Neural cell (in vitro differentiated cells): ENCODE measurements around the gene KCTD15. TPM values are rescaled to one million over a fixed set of nuclear protein-coding genes. Genes with fewer than 3 reads are reported as not detected.

ENCODE experiments used
- H2AFZ ChIP-seq: fragments of 200-600, 300-800 bp; sonication (generic), shearing (Covaris generic); 2 replicates; pipeline ENCODE4 v1.6.0; 2014; ENCODE audit warnings: low read depth, mild to moderate bottlenecking, antibody characterized with exemption, low read length, moderate library complexity
- H3F3A ChIP-seq: fragments of 200-600 bp; shearing (Covaris generic); 2 replicates; pipeline ENCODE4 v1.6.1; 2016; ENCODE audit warnings: mild to moderate bottlenecking, moderate library complexity, mixed read lengths, antibody characterized with exemption, low read length; ENCODE audit not compliant: insufficient read depth, poor library complexity, severe bottlenecking
- H3K27ac ChIP-seq: fragments of 200-600, 300-800 bp; sonication (generic), shearing (Covaris generic); 2 replicates; pipeline ENCODE4 v1.5.1; 2014; ENCODE audit warnings: mild to moderate bottlenecking, low read length, moderate library complexity
- H3K27me3 ChIP-seq: fragments of 300-800, 200-600 bp; sonication (generic), shearing (Covaris generic); 2 replicates; pipeline ENCODE4 v1.6.0; 2014; ENCODE audit warnings: mild to moderate bottlenecking, low read depth, low read length, moderate library complexity; ENCODE audit not compliant: insufficient read depth
- H3K36me3 ChIP-seq: fragments of 300-800, 200-600 bp; sonication (generic), shearing (Covaris generic); 2 replicates; pipeline ENCODE4 v1.5.1; 2014; ENCODE audit warnings: mild to moderate bottlenecking, antibody characterized with exemption, low read length, moderate library complexity; ENCODE audit not compliant: insufficient read depth
- H3K4me2 ChIP-seq: fragments of 300-800, 200-600 bp; sonication (generic), shearing (Covaris generic); 2 replicates; pipeline ENCODE4 v1.6.0; 2014; ENCODE audit warnings: mild to moderate bottlenecking, low read length
- H3K4me3 ChIP-seq: fragments of 300-800, 200-600 bp; sonication (generic), shearing (Covaris generic); 2 replicates; pipeline ENCODE4 v1.5.1; 2014; ENCODE audit warnings: mild to moderate bottlenecking, low read length, moderate library complexity
- H3K79me2 ChIP-seq: fragments of 200-600 bp; shearing (Covaris generic); replicated peaks from 2 replicates; pipeline ENCODE4 v1.6.0; 2014; ENCODE audit warnings: mild to moderate bottlenecking, low read length, moderate library complexity; ENCODE audit not compliant: insufficient read depth
- H3K9ac ChIP-seq: fragments of 300-800, 200-600 bp; sonication (generic), shearing (Covaris generic); 2 replicates; pipeline ENCODE4 v1.6.1; 2016; ENCODE audit warnings: mild to moderate bottlenecking, low read length, mixed read lengths
- H3K9me2 ChIP-seq: fragments of 200-600 bp; shearing (Covaris generic); 2 replicates; pipeline ENCODE4 v1.6.1; 2016; ENCODE audit warnings: mild to moderate bottlenecking, low read length, mixed read lengths; ENCODE audit not compliant: insufficient read depth
- H3K9me3 ChIP-seq: fragments of 200-600, 300-800 bp; sonication (generic), shearing (Covaris generic); 2 replicates; pipeline ENCODE4 v1.6.1; 2016; ENCODE audit warnings: mild to moderate bottlenecking, mixed run types, low read length, moderate library complexity, mixed read lengths
- H4K20me1 ChIP-seq: fragments of 200-600 bp; shearing (Covaris generic); 2 replicates; pipeline ENCODE4 v1.6.1; 2016; ENCODE audit warnings: mild to moderate bottlenecking, mixed run types; ENCODE audit not compliant: insufficient read depth
- CTCF ChIP-seq: fragments of 450-650 bp; IDR thresholded peaks from 2 replicates; pipeline ENCODE4 v1.5.1; 2014; ENCODE audit warnings: antibody characterized with exemption, mild to moderate bottlenecking, moderate library complexity; ENCODE audit not compliant: poor library complexity, severe bottlenecking
- EP300 ChIP-seq: fragments of 450-650 bp; conservative IDR thresholded peaks from 2 replicates; pipeline ENCODE4 v1.6.1; 2014; ENCODE audit warnings: antibody characterized with exemption, mild to moderate bottlenecking, moderate library complexity; ENCODE audit not compliant: poor library complexity, severe bottlenecking
- EZH2 ChIP-seq: fragments of 200-600, 300-800 bp; shearing (Covaris generic), sonication (generic); IDR thresholded peaks from 2 replicates; pipeline ENCODE4 v1.6.1; 2014; ENCODE audit warnings: antibody characterized with exemption, low read length, borderline replicate concordance, mild to moderate bottlenecking; ENCODE audit not compliant: insufficient read depth, poor library complexity, severe bottlenecking
- MXI1 ChIP-seq: fragments of 450-650 bp; conservative IDR thresholded peaks from 2 replicates; pipeline ENCODE4 v1.6.1; 2014; ENCODE audit warnings: antibody characterized with exemption, mild to moderate bottlenecking; ENCODE audit not compliant: poor library complexity, severe bottlenecking
- POLR2AphosphoS5 ChIP-seq: IDR thresholded peaks from 2 replicates; pipeline ENCODE4 v1.6.1; 2012
- RAD21 ChIP-seq: fragments of 450-650 bp; conservative IDR thresholded peaks from 2 replicates; pipeline ENCODE4 v1.6.1; 2014; ENCODE audit warnings: antibody characterized with exemption, mild to moderate bottlenecking, moderate library complexity
- REST ChIP-seq: IDR thresholded peaks from 2 replicates; pipeline ENCODE4 v1.6.1; 2012; ENCODE audit warnings: borderline replicate concordance
- SMC3 ChIP-seq: fragments of 450-650 bp; conservative IDR thresholded peaks from 2 replicates; pipeline ENCODE4 v1.6.1; 2014; ENCODE audit warnings: antibody characterized with exemption, mild to moderate bottlenecking, moderate library complexity; ENCODE audit not compliant: poor library complexity
- TAF1 ChIP-seq: IDR thresholded peaks from 2 replicates; pipeline ENCODE4 v1.6.1; 2012; ENCODE audit warnings: low read depth
- polyA plus RNA-seq: library from polyadenylated mRNA; depleted of rRNA; stranded (reverse); fragments of >200 nt; gene quantifications from 2 replicates; pipeline ENCODE4 v1.2.3, GENCODE V29; 2014

Gene KCTD15
- polyA plus RNA-seq, 1 donor from 2014 or later, result 67.9 TPM

- Histone ChIP-seq H3K9ac (no peak overlapping the region), H3K27me3 (no peaks in the 10 kb centered on the region), H3K9me2 (no peaks in the 10 kb centered on the region), H3K9me3 (no peaks in the 10 kb centered on the region), H4K20me1 (no peaks in the 10 kb centered on the region), H2AFZ (no peak overlapping the region), H3F3A (no peaks in the 10 kb centered on the region), H3K27ac (no peak overlapping the region), H3K36me3 (no peaks in the 10 kb centered on the region), H3K4me3 (no peak overlapping the region), H3K79me2 (no peaks in the 10 kb centered on the region), H3K4me2 (no peak overlapping the region)
- TF ChIP-seq REST, result no peak
- no peak for TF ChIP-seq RAD21
- no peak for TF ChIP-seq SMC3
- no peak for TF ChIP-seq EZH2
- no peak for TF ChIP-seq CTCF
- no peak for TF ChIP-seq POLR2AphosphoS5
- TF ChIP-seq TAF1, result no peak
- no peak for TF ChIP-seq MXI1
- TF ChIP-seq EP300, result no peak
These were observed 6.7 kb downstream of the KCTD15 start for GRCh38 chr19:33803383-33803782.

GRCh38 chr19:33804021-33804799 lies 7.5 kb downstream of the KCTD15 start:
- Histone ChIP-seq H3K9me3 (no peaks in the 10 kb centered on the region), H3F3A (no peaks in the 10 kb centered on the region), H3K27ac (no peak overlapping the region), H3K9ac (no peak overlapping the region), H3K4me2 (no peak overlapping the region), H3K27me3 (no peaks in the 10 kb centered on the region), H3K36me3 (no peaks in the 10 kb centered on the region), H3K4me3 (no peak overlapping the region), H4K20me1 (no peaks in the 10 kb centered on the region), H2AFZ (no peak overlapping the region), H3K9me2 (no peaks in the 10 kb centered on the region), H3K79me2 (no peaks in the 10 kb centered on the region)
- TF ChIP-seq RAD21 (no peak), POLR2AphosphoS5 (no peak), MXI1 (no peak), REST (no peak), CTCF (no peak)
